Parathyroid adenoma (tissue), 2 donors: ENCODE results near the gene PRR7.

Experiments used
- H2AFZ ChIP-seq: fragments of 300-600 bp; sonication (generic); one replicate; pipeline ENCODE4 v1.7.0; 2017; ENCODE audit warnings: antibody characterized with exemption, mild to moderate bottlenecking
- H3K27ac ChIP-seq: fragments of 300-600 bp; sonication (generic); one replicate; pipeline ENCODE4 v1.7.0; 2017
- H3K27me3 ChIP-seq: fragments of 300-600 bp; sonication (generic); one replicate; pipeline ENCODE4 v1.7.0; 2017; ENCODE audit warnings: low read length; ENCODE audit not compliant: control insufficient read depth, insufficient read depth
- H3K36me3 ChIP-seq: fragments of 300-600 bp; sonication (generic); one replicate; pipeline ENCODE4 v1.7.0; 2017; ENCODE audit warnings: low read length; ENCODE audit not compliant: control insufficient read depth, insufficient read depth
- H3K4me1 ChIP-seq: fragments of 300-600 bp; sonication (generic); one replicate; pipeline ENCODE4 v1.7.0; 2017; ENCODE audit warnings: control low read depth
- H3K4me2 ChIP-seq: fragments of 300-600 bp; sonication (generic); one replicate; pipeline ENCODE4 v1.7.0; 2017; ENCODE audit warnings: low read length
- H3K4me3 ChIP-seq: fragments of 300-600 bp; sonication (generic); one replicate; pipeline ENCODE4 v1.7.0; 2017; ENCODE audit warnings: low read depth, low read length
- H3K79me2 ChIP-seq: fragments of 300-600 bp; sonication (generic); one replicate; pipeline ENCODE4 v1.7.0; 2017; ENCODE audit warnings: control low read depth
- H3K9ac ChIP-seq: fragments of 300-600 bp; sonication (generic); one replicate; pipeline ENCODE4 v1.7.0; 2017; ENCODE audit warnings: mild to moderate bottlenecking
- H3K9me3 ChIP-seq: fragments of 300-600 bp; sonication (generic); one replicate; pipeline ENCODE4 v1.7.0; 2017; ENCODE audit warnings: low read length; ENCODE audit not compliant: control insufficient read depth
- TF ChIP-seq, protein P1 (sequence below): fragments of 300-600 bp; sonication (generic); IDR thresholded peaks from one replicate; pipeline ENCODE4 v1.7.0; 2017; ENCODE audit warnings: antibody characterized with exemption, mild to moderate bottlenecking
- donor health status: primary hyperparathyroidism.

PRR7 gene

GRCh38 chr5:177459357-177459756 is 12.7 kb downstream of the PRR7 start:
- no peaks in the 10 kb centered on the region for H3K27me3 ChIP-seq
- TF ChIP-seq, protein P1, sequence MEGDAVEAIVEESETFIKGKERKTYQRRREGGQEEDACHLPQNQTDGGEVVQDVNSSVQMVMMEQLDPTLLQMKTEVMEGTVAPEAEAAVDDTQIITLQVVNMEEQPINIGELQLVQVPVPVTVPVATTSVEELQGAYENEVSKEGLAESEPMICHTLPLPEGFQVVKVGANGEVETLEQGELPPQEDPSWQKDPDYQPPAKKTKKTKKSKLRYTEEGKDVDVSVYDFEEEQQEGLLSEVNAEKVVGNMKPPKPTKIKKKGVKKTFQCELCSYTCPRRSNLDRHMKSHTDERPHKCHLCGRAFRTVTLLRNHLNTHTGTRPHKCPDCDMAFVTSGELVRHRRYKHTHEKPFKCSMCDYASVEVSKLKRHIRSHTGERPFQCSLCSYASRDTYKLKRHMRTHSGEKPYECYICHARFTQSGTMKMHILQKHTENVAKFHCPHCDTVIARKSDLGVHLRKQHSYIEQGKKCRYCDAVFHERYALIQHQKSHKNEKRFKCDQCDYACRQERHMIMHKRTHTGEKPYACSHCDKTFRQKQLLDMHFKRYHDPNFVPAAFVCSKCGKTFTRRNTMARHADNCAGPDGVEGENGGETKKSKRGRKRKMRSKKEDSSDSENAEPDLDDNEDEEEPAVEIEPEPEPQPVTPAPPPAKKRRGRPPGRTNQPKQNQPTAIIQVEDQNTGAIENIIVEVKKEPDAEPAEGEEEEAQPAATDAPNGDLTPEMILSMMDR: no peak
- no peak overlapping the region for H2AFZ ChIP-seq
- no peaks in the 10 kb centered on the region for H3K9me3 ChIP-seq
- H3K9ac ChIP-seq: no peak overlapping the region
- no peaks in the 10 kb centered on the region for H3K4me1 ChIP-seq
- H3K36me3 ChIP-seq: no peaks in the 10 kb centered on the region
- no peak overlapping the region for H3K4me3 ChIP-seq
- H3K27ac ChIP-seq: no peak overlapping the region
- H3K79me2 ChIP-seq: no peaks in the 10 kb centered on the region
- H3K4me2 ChIP-seq: no peak overlapping the region

GRCh38 chr5:177459819-177460628 is 13.4 kb downstream of the PRR7 start:
- H3K4me1 ChIP-seq: no peaks in the 10 kb centered on the region
- H3K4me2 ChIP-seq: no peak overlapping the region
- no peak overlapping the region for H2AFZ ChIP-seq
- no peaks in the 10 kb centered on the region for H3K36me3 ChIP-seq
- H3K27me3 ChIP-seq: no peaks in the 10 kb centered on the region
- no peak overlapping the region for H3K9ac ChIP-seq
- no peaks in the 10 kb centered on the region for H3K9me3 ChIP-seq
- H3K79me2 ChIP-seq: no peaks in the 10 kb centered on the region
- H3K4me3 ChIP-seq: no peak overlapping the region
- H3K27ac ChIP-seq: no peak overlapping the region
- TF ChIP-seq, protein P1: no peak

DNA sequence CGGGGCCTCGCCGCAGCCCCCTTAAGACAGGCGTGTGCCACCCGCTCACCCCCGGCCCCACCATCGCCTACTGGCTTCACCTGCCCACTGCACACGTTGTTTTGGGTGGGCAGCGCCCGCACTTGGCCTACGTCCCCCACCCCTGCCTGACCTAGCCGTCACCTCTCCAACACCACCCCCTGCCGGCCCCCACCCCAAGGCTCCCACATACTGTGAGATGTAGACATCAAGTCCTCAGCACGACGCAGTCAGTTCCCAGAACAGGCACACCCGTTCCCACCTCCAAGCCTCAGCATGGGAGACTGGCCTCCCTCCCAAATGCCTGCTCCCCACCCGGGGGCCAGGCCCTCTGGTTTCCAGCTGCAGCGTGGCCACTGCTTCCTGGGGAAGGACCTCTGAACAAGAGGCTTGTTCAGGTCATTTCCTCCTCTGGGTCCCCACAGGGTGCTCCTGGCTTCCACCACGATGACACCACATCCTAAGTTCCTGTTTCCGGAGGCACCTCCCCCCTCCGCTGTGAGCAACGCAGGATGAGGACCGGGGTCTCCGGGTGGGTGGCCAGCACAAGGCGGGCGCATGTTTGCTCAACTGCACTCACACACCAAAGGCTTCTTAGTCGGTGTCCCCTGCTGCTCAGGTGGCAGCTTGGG is 15.5 kb downstream of the PRR7 start:
- Histone ChIP-seq H2AFZ (no peak overlapping the region), H3K9ac (no peak overlapping the region), H3K9me3 (no peaks in the 10 kb centered on the region), H3K79me2 (no peaks in the 10 kb centered on the region), H3K4me2 (no peak overlapping the region), H3K4me3 (no peak overlapping the region), H3K4me1 (no peaks in the 10 kb centered on the region), H3K27me3 (no peaks in the 10 kb centered on the region), H3K36me3 (no peaks in the 10 kb centered on the region), H3K27ac (peak overlapping the region; percentile 42)
- TF ChIP-seq, protein P1: no peak

GRCh38 chr5:177465044-177465443 is 18.4 kb downstream of the PRR7 start:
- TF ChIP-seq, protein P1: no peak
- H2AFZ ChIP-seq: no peak overlapping the region
- H3K4me1 ChIP-seq: no peaks in the 10 kb centered on the region

More at GRCh38 chr5:177465044-177465443, 18.4 kb downstream of the PRR7 start:
- no peak overlapping the region for H3K27ac ChIP-seq
- no peak overlapping the region for H3K4me3 ChIP-seq
- H3K27me3 ChIP-seq: no peaks in the 10 kb centered on the region
- no peak overlapping the region for H3K4me2 ChIP-seq
- no peak overlapping the region for H3K9ac ChIP-seq
- H3K36me3 ChIP-seq: no peaks in the 10 kb centered on the region
- H3K79me2 ChIP-seq: no peaks in the 10 kb centered on the region
- no peaks in the 10 kb centered on the region for H3K9me3 ChIP-seq
